Activated naive CD8-positive, alpha-beta T cell treated with anti-CD3 and anti-CD28 coated beads, Interleukin-2, amount 50 U/mL, for 16 hours (primary cell): Measurements from ENCODE around the gene ZNF556.
A peak's percentile ranks its signal among the peaks of the same experiment; 100 is the strongest.

ENCODE experiments used
- DNase-seq: peaks from one replicate; pipeline ENCODE4 v3.0.0-alpha.2; 2020; ENCODE audit warnings: low read depth, low spot score

Gene ZNF556

DNA sequence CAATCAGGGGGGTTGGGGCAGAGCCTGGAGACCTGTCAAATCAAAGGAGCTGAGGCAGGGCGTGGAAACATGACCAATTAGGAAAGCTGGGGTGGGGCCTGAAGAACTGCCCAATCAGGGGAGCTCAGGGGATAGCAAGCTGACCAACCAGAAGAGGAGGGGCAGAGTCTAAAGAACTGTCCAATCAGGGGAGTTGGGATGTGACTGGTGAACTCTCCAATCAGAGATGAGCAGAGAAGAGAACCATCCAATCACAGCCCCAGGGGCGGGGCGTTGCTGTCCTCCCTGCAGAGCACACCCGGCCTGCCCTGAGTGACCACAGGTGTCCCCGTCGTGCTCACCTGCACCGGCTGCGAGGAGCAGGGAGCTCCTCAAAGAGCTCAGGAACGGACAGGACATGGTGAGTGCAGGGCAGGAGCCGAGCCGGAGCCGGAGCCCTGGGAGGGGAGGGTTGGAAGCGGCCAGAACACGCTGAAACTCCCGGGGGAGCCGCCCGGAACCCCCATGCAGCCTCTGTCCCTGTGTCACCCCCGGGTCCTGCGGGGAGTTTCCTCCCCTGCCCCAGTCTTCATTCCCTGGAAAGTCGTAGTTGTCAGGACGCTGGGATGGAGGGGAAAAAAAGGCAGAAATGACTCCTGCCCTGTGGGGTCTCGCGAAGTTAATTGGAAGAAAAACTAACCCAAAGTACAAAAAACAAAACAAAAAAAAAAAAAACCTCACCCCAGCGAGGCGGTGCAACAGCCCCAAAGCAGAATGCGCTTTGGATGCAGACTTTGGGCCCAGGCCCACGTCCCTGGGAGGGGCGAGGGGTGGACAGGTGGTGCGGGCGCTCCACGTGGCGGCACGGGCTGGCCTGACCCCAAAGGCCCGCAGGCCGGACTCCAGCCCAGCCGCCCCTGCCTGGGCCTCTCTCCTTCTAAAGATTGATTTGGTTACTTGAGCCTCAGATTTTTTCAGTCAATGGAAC is at the start of gene ZNF556:
TSS of gene ZNF556 (plus strand) at position 311 of the 967 bp plus-strand sequence. CDS start at position 398, 87 bp downstream.
- no peak for DNase-seq

DNA sequence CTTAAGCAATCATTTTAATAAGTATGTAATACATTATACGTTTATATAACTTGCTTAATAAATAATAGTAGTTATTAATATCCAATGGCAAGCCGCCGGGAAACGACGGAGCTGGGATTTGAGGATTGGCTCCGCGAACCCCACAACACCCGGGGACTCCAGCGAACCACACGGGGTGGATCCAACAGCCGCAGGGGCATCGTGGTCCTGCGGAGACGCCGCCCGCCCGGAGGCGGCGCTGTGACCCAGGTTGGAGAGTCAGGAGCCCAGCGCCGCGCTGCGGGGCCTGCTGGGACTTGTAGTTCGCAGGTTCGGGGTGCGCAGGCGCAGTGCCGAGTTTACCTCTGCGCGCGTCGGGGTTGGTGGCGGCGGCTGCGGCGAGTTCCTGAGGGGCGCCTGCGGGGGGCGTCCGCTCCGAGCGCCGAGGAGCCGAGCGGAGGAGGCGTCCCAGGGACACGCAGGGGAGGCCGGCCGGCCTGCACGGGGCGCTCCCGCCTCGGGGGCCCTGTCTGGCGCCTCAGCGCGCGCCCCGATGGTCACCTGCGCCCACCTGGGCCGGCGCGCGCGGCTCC is 47.5 kb upstream of the ZNF556 start, which contains the start of gene ZNF554:
TSS of gene ZNF554 (plus strand) at position 329 of the 572 bp plus-strand sequence. CDS start at position 533, 204 bp downstream.
- DNase-seq = peak; percentile 99

DNA sequence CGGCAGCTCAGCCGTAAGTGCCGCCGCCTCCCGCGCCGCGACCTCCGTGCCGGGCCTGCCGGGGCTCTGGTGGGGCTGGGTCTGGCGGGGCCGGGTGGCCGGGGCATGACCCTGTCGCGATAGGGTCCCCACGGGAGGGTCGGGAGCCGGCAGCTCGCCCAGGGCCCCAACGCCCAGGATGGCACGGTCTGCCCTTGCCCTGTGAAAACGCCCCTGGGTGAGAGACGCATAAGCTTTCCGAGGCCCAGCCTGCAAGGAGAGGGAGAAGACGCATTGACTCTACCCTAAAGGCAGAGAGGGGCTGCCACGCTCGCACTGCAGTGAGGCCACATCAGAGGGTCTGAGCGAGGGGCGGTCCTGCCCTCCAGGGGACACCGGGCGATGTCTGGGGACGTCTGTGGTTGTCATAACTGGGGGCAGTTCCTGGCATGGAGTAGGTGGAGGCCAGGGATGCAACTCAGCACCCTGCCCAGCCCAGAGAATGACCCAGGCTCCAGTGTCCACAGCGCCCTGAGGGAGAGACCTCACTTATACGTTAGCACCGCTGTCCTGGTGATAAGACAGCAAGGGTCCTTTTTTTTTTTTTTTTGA is 46.9 kb upstream of the ZNF556 start:
- no peak for DNase-seq

DNA sequence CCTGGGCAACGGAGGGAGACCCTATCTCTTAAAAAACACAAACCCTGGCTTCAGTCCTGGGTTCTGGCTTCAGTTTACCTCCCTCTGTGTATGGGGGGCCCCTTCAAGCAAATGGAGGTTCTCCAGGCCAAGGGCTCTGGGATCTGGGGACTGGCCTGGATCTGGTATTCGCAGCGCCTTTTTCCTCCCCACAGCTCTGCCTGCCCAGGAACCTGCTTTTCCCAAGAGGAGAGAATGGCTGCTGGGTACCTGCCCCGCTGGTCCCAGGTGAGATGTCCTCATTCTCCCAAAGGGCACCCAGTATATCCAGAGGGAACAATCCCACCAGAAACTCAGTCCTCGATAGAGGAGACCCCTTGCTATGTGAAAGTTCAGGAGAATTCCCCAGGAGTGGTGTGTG is 44.3 kb upstream of the ZNF556 start:
- no peak for DNase-seq

DNA sequence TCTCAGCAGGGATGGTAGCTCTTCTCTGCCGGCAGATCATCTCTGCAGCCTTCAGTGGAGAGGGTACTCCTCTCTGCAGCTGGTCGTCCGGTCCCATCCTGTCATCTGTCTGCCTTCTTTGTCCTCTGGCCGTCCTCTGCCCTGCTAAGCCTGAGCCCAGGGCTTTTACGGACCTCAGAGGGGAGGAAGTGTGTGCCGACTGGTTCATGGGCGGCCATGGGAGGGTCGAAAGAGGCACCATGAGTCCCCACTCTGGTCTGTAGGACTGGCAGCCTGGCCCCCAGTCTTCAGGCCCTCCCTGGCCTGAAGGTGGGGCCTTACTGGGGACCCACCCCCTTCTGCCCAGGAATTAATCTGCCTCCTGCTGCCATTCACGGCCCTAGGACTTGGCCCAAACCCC is 43.5 kb upstream of the ZNF556 start:
- no peak for DNase-seq

DNA sequence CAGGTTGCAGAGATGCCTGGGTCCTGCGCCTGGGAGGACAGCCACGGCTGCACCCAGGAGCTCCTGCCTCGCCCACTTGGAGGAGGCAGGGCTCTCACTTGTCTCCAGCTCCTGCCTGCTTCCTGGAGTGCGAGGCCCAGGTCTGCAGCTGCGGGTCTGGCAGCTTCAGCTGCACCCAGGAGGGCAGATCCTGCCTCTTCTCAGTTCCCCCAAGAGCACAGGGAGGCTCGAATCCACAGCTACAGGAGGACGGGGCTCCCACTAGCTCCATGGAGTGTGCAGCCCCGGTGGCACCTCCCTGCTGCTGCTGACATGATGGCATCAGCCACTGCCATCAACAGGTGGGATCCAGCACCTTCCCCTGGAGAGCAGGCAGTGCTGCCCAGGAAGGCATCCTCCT is 43.0 kb upstream of the ZNF556 start:
- no peak for DNase-seq

DNA sequence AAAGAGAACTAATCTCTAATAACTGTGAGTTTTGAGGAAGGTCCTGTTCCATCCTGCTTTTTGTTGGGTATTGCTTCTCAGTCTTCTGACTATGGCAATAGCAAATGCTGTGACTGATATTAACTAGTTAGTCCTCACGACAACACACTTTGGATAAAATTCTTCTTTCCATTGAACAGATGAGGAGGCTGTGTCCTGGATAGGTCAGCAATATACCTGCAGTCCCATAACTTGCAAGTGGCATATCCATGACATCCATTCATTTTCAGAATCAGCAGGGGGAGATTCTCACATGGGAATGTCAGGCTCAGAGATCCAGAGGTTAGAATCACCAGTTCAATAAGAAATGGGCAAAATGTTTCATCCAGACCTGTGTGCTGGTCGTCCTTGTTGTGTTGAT is 40.1 kb upstream of the ZNF556 start:
- DNase-seq = no peak

DNA sequence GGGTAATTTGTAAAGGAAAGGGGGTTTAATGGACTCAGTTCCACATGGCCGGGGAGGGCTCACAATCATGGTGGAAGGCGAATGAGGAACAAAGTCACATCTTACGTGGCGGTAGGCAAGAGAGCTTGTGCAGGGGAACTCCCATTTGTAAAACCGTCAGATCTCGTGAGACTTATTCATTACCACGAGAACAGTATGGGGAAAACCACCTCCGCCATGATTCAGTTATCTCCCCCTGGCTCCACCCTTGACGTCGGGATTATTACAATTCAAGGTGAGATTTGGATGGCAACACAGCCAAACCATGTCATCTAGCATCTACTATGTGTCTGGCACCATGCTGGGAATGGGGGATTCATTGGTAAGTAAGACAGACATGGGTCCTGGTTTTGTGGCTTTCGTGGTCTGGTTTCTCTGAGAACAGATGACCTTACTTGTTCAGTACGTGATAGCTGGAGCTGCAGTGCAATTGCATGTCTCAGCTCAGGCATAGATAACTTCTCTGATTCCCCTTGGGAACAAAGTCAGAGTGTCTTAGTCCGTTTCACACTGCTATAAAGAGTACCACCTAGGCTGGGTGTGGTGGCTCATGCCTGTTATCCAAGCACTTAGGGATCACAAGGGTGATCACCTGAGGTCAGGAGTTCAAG is 39.2 kb upstream of the ZNF556 start:
- no peak for DNase-seq

DNA sequence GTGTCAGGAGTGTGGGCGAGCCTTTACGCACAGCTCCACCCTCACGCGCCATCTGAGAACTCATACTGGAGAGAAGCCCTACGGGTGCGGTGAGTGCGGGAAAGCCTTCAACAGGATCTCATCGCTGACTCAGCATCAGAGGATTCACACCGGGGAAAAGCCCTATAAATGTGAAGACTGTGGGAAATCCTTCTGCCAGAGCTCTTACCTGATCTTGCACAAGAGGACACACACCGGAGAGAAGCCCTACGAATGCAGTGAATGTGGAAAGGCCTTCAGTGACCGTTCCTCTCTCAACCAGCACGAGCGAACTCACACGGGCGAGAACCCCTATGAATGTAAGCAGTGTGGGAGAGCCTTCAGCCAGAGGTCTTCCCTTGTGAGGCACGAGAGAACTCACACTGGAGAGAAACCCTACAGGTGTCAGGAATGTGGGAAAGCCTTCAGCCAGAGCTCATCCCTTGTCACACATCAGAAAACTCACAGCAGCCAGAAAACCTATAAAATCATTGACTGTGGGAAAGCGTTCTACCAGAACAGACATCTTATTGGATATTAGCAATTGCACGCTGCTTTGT is 32.8 kb upstream of the ZNF556 start:
- DNase-seq = no peak

DNA sequence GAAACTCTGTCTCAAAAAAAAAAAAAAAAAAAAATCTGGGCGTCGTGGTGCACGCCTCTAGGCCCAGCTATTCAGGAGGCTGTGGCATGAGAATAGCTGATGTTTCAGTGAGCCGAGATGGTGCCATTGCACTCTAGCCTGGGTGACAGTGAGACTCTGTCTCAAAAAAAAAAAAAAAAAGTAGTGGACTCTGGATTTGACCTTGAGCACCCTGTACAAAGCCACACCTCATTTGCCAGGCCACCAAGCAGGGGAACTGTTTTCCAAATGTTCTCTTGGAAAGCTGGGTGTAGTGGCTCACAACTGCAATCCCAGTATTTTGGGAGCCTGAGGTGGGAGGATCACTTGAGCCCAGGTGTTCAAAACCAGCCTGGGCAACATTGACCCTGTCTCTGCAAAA is 29.7 kb upstream of the ZNF556 start:
- DNase-seq = no peak

DNA sequence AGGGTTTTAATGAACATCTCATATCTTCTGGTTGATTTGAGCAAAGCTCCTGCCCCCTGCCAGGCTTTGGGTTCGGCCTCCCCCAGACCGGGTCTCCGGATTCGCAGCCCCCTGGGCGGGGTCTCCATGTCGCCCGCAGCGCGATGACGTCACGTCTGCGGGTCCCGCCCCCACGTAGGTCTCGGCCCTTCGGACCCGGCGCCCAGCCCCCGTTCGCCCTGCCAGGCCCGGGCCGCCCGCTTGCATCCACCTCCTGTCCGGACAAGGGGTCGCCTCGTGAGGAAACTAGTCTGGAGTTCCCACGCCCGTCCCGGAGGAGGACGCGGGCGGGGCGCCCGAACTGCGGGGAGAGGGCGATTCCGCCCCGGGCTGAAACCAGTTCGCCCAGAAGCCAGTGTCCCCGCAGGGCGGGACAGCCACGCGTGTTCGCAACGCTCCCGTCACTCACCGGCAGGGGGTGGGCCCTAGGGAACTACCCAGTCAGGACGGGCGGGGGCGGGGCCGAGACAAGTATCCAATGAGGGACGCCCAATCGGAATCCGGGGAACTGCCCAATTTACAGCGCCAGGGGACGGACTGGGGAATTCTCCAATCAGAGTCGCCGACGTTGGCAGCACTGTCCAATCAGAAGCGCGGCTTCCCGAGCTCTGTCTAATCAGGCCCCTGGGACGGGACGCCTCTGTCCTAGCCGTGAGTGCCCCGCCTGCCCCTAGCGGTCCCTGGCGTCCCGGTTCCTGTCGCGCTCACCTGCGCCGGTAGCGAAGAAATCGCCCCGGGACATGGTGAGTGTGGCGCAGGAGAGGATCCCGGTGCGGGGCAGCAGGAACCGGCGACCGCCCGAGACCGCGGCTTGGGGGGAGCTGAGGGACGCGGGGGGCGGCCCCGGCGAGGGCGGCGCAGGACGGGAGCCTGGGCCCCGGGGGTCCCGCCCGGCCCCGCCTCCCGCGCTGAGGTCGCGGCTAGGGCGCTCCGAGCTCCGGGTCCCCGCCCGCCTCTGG is 26.0 kb upstream of the ZNF556 start, which contains the start of gene ZNF555:
TSS of gene ZNF555 (plus strand) at position 682 of the 998 bp plus-strand sequence. CDS start at position 780, 98 bp downstream.
- DNase-seq = peak; percentile 95

DNA sequence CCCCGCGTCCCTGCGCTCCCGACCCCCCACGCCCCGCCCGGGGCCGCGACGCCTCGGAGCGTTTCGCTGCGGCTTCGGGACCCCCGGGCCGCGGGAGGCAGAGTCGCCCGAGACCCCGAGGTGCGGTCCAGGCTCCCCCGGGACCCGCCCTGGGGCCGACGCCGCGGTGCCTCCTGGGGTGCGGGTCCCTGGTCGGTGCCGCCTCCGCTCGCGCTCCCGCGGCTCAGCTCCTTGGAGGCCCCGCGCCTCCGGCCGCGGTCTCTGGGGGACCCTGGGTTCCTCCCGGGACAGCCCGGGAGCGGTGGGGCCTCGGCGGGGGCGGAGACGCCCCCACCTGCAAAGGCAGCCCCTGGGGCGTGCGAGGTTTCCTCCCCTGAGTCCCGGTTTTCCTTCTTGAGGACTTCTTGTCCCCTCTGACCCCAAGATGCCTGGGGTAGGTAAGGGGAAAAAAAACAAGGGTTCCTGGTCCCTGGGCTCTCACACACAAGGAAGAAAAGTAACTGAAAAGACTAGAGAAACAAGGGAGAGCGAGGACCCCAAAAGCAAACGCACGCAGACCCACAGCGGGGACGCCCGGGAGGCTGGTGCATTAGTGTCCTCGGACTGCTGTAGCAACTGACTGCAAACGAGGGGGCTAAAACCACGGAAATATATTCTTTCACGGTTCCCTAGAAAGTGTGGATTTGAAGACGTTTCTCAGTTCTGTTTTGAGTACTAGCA is 25.1 kb upstream of the ZNF556 start:
- no peak for DNase-seq

DNA sequence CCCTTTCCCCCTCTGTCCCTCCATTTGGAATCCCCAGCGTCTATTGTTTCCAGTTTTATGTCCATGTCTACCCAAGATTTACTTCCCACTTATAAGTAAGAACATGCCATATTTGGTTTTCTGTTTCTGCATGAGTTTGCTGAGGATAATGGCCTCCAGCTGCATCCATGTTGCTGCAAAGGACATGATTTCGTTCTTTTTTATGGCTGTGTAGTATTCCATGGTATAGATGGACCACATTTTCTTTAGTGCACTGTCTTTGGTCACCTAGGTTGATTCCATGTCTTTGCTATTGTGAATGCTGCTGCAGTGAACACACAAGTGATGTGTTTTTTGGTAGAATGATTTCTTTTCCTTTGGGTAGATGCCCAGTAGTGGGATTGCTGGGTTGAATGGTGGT is 22.0 kb upstream of the ZNF556 start:
- no peak for DNase-seq

DNA sequence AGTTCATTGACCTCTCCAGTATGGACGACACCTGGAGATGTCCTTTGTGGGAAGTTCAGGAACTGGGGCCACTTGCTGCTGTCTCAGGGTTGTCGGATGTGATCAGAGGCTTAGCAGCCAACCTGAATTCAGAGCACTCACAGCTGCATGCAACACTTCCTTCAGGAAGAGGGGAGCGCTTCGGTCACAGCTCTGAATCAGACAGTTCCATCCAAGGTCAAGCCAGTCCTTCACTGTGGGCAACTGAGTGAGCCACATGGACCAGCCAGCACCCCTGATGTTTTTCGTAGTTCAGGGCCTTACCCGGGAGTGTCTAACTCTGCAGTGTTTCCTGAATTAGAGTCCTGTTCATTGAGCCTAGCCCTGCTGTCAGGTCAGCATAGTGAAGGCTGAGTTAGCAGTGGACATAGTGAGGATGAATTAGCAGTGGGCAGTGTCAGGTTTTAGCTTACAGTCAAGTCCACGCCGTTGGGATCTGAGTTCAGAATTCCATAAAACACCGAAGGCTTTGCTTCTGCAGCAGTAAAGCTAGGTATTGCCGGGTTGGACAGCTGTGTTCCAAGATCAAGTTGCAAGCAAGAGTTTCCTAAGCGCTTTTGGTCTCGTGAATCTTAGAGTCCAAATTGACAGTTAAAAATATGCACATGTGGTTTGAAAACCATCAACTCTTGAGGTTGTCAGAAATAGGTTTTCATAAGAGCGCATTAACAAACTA is 20.8 kb upstream of the ZNF556 start:
- DNase-seq = no peak

DNA sequence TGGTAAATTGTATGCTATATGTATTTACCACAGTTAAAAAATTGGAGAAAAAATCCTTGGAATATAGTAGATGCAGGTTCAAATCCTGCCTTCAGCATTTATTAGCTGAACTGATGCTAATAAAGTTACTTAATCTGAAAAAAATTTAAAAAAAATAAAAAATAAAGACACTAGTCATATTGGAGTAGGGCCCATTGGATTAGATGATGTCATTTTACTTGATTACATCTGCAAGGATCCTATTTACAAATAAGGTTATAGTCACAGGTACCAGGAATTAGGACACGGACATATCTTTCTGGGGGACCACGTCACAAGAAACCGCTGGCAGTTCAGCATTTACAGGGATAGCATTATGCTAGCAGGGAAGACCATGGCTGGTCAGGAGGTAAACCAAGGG is 19.6 kb upstream of the ZNF556 start:
- no peak for DNase-seq

DNA sequence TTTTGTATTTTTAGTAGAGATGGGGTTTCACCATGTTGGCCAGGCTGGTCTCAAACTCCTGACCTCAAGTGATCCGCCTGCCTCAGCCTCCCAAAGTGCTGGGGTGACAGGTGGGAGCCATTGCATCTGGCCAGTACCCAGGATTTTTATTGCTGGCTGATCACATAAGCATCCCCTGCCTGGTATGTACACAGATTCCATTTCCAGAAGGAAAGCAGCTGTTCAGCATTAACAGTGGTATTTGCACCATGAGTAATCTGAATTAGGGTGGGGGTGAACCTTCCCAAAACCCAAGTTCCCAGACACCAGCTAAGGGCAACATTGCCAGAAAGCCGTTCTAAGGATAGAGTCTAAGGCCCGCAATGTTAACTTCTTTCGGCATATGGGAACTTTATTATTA is 18.5 kb upstream of the ZNF556 start:
- no peak for DNase-seq

DNA sequence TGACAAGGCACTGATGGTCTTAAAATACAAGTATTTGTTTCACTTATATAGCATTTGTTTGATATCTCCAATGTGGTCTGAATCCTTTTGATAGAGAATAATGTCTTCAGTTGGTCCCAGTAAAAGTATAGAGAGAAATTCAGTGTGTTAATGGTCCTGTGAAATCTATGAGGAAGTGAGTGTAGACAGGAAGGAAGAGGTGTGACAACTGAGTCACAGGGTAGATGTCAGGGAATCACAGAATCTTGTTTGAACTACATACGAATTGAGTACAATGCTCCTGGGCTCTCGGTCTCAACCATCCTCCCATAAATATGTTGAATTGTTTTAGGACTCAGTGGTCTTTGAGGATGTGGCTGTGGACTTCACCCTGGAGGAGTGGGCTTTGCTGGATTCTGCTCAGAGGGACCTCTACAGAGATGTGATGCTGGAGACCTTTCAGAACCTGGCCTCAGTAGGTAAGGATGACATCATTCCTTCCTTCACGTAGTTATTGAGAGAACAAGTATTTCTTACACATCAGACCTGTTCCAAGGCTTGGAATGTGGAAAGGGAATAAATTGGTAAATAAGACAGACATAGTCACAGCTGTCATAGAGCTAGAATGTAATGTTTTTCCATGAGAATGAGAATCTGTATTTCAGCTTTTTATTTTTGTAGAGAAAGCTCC is 16.7 kb upstream of the ZNF556 start:
- DNase-seq = no peak

DNA sequence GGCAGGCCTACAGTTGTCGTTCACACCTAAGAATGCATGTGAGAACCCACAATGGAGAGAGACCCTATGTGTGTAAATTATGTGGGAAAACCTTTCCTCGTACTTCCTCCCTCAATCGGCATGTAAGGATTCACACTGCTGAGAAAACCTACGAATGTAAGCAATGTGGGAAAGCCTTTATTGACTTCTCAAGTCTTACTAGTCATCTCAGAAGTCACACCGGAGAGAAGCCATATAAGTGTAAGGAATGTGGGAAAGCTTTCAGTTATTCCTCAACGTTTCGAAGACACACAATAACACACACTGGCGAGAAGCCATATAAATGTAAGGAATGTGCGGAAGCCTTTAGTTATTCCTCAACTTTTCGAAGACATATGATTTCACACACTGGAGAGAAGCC is 14.5 kb upstream of the ZNF556 start:
- DNase-seq = no peak
